SHP77 (cell line): ENCODE measurements around the gene TEX30.

ENCODE experiments used
- DNase-seq, 2 experiments: peaks; one replicate each; lab custom pipeline; 2025; lab: John Stamatoyannopoulos, UW

Gene TEX30

DNA sequence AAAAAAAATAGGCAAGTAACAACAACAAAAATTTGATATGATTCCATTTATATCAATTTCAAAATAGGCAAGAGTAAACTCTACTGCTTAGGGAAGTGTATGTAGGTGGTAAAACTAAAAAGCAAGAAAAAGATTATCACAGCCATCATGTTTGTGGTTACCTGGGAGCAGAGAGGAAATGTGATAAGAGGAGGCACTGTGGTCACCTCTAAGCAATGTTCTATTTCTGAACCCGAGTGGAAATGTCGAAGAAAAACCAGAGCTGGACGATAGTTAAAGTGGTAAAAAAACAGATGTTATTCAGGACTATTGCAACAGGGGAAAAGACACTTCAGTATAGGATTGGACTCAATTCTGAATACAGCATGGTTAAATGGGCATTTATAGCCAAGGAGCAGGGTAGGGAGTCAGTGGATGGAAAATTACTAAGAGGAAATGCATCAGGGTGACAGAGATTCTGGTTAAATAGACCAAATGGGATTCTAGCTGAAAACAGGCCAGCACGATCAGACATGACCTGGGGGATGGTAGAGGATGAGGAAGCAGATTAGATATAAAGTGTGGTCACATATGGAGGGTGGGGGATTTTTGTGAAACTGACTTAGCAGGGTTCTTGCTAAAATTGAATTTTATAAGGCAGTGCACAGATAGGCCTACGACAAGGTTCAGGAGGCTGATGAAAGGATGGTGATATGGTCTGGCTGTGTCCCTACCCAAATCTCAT lies 6.0 kb upstream of the TEX30 start:
- no peak for DNase-seq

DNA sequence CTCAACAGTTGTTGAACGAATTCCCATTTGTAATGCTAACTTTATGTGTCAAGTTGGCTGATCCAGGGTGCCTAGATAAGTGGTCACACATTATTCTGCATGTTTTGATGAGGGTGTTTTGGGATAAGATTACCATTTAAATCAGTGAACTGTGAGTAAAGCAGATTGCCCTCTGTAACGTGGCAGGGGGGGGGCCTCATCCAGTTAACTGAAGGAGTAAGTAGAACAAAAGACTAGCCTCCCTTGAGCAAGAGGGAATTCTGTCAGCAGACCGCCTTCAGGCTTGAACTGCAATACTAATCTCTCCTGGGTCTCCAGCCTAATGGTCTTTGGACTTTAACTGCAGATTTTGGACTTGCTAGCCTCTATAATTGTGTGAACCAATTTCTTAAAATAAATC lies 4.2 kb upstream of the TEX30 start:
- no peak for DNase-seq

DNA sequence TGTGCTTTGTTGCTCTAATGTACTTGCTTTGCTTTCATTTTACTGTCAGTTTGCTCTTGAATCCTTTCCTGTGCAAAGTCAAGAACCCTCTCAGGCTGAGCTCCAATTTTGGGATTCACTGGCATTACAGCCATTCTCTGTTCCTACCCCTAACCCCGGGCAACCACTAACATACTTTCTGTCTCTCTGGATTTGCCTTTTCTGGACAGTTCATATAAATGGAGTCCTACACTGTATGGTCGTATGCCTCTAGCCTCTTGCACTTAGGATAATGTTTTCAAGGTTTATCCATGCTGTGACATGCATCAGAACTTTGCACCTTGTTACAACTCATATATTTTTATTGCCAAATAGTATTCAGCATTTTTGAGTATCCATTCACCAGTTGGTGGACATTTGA lies 2.7 kb upstream of the TEX30 start:
- no peak for DNase-seq

DNA sequence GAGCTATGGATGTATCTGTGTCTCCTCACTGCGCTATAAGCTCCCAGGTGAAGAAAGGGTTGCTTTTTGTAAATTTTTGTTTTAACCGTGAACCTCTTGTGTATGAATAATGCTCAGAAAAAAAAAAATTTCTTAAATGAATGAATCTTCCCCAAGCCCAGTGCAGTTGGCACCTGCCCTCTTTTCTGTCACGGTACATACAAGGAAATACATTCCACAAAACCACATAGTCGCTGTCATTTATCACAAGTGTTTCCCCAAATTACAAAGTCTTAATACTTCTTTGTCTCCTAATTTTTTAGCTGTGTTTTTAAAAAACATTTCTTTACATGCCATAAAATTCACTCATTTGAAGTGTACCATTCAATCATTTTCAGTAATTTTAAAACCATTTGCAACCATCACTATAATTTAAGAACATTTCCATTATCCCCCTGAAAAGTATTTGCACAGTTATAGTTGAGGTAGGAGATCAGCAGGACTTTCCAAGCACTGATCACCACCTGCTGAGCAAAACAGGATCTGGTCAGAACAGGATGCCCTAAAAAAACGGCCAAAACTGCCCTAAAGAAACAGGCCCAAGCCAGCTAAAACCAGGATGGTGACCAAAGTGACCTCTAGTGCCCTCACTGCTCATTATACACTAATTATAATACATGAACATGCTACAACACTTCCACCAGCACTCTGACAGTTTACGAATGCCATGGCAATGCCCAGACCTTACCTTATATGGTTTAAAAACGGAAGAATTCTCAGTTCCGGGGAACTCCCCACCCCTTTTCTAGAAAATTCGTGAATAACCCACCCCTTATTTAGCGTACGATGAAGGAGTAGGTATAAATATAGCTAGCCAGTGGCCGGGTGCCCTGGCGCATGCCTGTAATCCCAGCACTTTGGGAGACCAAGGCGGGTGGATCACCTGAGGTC lies 1.3 kb upstream of the TEX30 start:
- no peak for DNase-seq

DNA sequence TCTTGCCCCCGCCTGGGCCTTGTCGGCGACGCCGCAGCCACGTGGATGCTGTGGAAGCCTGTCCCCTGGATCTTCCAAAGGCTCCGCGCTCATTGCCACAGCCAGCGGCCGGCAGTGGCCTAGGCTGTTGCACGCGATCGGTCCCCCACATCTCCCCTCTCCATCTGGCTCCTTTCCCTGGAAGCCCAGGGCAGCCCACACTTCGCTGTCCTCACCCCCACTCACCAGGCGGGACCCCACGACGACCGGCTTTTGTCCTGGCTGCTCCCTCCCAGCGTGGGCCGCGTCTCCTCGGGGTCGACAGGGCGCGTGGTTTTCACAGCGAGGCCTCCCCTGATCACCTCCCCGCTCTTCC lies 605 bp upstream of the TEX30 start:
- no peak for DNase-seq

DNA sequence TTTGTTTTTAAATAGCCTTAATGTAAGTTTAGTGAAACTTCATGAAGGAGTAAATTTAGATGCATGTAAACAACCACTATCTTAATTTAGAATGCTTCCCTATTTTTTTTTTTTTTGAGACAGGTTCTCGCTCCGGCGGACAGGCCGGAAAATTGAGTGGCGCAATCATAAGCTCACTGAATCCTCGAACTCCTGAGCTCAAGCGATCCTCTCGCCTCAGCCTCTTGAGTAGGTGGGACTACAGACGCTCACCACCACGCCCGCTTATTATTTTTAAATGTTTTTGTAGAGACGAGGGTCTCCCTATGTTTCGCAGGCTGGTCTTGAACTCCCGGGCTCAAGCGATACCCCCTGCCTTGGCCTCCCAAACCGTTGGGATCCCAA lies 1.6 kb downstream of the TEX30 start:
- no peak for DNase-seq

DNA sequence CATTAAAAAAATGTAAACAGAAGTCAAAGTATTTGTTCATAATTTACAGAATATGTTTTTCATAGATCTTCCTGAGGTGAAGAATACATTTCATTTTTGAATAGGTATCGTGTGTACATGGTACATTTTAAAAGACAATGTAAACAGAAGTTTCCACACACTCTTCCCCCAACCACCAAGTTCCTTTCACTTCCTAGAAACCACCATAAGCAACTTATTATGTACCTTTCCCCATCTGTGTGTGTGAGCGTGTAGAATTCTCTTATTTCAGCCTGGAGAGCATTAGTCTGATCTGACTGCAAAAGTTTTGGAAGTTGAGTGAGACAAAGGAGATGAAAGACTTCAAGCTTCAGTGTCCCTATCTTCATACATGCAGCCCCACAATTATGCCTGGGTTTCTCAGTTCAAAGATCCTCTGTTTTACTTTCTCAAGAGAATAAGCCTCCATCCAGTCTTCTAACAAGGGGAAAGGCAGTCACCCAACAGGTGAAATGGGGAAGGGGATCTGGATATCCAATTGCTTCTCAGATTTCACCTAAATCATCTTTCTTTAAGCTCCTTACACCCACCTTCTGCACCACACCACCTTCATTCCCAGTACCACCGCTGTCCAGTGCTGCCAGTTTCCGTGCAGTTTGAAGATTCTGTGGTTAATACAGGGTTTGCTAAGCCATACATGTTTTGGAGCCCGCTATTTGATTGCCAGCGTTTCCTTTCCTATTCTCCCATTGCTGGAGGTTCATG lies 2.1 kb downstream of the TEX30 start:
- no peak for DNase-seq

DNA sequence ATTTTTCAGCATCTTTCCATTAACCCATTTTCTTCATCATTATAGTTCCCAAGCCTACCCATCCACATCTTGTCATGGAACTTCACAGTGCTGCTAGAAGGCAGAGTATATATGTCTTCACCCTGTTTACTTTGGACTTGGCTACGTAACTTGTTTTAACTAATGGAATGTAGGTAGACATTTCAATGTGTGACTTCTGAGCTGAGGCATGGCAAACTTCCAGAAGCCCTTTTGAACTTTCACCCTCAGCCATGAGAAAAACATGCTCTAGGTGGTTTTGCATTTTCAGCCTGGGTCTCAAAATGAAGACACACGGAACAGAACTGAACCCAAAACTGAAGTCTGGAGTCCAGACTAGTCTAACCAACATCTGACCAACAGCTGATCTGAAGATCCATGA lies 3.2 kb downstream of the TEX30 start:
- DNase-seq, result no peak

DNA sequence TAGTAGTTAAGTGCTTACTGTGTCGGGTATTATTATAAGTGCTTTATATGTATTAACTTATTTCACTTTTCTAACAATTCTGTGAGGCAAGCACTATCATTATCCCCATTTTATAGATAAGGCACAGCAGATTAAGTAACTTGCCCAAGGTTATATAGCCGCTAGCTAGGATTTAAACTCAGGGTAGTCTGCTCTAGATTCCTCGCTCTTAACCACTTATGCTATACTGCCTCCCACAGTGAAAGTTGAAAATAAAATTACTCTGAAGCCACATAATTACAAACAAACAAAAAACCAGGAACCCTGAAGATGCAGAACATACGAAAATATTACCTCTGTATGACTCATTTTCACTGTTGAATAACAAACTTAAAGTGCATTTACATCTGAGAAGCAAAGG lies 3.9 kb downstream of the TEX30 start:
- DNase-seq, result no peak

DNA sequence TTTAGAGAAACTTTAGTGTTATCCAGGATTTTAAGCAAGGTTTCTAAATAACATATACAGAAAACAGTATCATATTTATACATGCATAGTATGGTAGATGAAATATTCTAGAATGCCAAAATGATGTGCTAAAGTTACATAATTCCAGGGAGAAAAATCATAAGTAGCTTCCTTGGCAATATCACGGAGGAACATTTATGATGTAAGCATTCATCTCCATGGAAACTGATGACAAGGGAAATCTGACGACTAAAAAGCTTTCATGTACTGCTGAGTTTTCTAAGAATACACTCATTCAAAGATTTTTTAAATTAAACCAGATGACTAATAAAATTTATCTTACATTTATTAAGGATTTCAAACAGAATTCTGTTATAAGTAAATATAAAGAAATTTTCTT lies 4.7 kb downstream of the TEX30 start:
- no peak for DNase-seq

DNA sequence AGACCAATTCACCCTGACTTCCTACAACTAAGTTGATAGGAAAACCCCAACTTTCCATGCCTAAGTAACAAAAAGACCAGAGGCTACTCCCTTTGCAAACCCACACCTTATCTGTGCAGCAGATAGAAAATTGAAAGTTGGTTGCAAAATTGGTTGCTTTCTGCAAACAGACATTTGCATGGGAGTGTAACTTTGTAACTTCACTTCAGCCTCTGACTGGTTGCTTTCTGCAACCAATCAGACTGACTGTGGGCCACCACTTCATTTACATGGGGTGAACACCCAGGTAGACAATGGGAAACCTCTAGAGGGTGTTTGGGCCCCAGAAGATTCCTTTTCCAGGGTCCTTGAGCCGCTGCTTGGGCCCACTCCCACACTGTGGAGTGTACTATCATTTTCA lies 9.8 kb downstream of the TEX30 start:
- DNase-seq, result no peak

DNA sequence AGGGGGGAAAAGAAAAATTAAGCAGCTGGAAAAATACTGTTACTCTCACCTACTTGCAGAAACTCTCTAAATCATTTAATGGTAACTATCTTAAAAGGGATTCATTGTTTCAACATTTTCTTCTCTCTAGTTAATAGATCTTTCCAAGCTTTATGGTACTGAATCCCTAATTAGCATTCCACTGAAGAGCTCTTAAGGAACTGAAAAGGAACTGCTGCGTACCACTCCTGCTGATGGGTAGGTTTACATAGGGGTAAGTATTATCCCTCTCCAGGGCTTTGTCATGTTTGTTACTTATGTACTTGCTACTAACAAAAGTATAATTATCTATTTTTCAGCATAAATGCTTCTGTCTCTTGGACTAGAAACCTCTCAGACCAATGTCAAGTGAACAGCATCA lies 12.5 kb downstream of the TEX30 start:
- no peak for DNase-seq

DNA sequence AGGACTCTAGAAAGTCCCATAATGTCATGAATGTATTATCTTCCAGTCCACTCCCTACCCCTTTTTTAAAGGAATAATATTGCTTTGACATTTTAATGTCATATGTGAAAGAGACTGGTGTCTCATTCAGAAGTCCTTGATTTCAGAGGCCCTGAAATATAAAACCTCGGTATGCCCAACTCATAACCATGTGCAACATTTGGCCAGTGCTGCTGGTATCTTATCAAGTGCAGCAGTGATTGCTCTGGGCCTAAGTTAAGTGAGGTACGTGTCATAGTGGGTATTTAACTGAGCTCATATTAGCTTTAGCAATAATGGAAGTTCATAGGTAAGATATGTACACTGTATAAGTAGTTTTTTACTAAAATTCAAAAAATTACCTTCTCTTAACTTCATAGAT lies 14.7 kb downstream of the TEX30 start:
- no peak for DNase-seq

DNA sequence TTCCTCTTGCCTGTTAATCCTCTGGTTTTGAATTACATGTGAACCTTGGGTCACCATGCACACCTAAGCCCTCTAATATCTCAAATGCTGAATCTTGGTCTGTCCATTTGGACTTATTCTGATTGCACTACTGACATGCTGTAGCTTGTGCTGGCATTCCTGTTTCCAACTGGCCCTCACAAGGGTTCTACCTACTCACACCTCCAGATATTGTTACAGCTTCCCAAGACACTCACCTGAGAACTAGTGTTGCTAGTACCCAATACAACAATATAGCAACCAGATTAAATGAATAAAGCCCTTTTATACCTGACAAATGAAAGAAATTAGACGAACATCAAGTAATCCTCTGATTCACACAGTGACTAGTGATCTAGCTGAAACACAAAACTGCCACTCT lies 16.6 kb downstream of the TEX30 start:
- DNase-seq, result no peak

DNA sequence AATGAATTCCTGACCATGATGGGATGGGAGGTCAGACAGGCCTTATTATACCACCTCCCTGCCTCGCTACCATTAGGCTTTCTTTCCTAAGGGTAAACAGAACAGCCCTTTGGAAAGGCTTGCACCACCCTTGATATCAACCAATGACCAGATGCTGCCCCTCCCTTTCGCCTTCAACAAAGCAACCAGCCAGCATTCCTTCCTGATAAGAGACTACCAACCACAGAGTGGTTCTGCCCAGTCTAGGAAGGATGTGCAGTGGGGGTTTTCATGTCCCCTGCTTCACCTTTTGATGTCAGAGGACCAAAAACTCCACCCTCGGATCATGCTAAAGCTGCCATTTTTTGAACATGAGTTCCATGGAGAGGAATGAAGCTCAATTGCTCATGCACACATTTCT lies 21.7 kb downstream of the TEX30 start:
- no peak for DNase-seq

DNA sequence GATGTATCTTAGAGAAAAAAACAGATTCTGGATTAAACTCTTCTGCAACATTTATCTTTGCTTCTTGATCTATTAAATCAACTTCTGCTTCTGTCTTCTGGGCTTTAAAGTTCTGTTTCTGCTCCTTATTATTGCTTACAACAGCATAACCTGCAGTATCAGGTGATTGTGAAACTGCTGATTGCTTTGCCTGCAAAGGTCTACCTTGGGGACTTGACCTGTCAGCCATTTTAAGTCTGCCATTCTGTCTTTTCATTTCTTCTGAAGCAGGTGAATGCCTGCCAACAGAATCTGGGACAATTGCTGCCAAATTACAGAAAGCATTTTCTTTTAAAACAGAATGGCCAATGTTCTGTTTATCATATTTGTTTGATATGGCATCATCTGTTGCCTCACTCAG lies 31.1 kb downstream of the TEX30 start:
- no peak for DNase-seq

DNA sequence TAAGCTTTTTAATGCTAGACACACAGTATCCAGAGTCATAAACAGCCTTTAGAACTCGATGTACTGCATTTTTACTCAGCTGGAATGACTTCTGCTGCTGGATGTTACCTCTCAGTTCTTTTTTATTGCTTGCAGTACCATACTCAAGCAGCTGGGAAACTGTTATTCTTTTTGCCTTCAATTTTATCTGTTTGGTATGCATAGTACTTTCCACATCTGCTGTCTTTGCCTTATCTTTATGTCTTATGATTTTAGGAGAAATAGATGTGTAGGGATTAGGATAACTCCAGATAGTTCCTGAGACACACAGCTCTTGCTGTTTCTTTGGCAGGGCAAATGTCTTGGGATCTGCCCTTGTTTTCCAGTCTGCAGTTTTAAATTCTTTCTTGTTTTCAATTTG lies 31.5 kb downstream of the TEX30 start:
- no peak for DNase-seq

DNA sequence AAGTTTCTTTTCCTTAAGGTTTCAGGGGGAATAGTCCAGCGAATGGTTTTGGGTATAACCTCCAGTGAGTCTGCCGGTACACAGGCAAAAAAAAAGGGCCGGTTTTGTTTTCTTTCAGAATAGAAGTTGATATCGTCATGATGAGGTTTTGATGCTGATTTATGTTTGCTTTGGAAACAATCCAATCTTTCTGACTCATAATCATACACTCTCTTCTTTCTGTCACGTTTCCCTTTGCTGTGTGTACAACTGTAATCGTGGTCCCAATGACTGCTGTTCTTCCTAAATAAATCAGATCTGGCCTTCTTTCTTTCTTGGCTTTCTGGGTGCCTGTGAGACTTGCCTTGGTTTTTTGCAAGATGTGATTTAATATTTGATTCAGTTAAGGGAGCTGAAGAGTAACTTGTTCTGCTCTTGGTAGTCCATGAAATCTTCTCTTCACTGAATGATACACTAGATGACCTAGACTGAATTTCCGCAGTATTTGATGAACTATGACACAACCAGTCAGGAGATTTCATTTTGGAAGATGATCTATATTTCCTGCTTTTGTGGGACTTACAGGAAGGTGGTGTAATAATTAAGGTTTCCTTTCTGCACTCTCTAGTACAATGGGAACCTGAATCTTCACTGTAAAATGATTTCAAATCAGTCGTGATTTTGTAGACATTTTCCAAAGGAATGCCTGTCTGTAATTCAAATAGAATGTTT lies 43.9 kb downstream of the TEX30 start:
- DNase-seq, result peak; percentile 48 to 67

DNA sequence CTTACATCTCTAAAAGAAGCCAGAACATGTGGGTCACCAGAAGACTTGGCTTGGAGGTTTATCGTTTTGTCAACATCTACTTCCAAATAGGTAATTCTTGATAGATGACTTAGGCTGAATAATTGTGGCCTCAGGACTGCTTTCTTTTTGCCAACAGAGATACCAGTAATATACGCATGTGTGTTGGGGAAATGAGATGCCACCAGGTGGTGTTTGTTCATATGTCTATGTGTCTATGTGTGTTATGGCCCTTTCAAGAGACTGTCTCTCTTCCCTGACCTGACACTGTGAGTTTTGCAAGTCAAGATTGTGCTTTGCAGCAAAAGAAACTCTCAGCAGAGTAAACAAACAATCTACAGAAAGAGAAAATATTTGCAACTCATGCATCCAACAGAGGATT lies 47.2 kb downstream of the TEX30 start:
- DNase-seq, result peak; percentile 35 to 40

DNA sequence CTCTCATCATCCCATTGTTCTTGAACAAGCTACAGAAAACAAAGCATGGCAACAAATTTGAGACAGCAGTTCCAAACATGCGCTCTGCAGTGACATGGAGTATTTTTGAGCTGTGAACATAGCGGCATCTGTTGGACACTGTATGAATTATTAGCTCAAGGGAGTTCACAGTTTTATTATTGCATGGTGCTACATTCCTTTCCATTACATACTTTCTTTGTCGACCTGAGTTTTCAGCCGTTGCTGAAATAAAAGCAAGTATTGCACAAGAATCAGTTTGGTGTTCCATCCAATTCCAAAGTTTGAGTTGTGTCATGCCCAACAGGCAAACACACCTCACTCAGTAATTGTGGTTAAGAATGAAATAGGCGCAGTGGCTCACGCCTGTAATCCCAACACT lies 48.7 kb downstream of the TEX30 start:
- DNase-seq, result peak; percentile 32 to 35

DNA sequence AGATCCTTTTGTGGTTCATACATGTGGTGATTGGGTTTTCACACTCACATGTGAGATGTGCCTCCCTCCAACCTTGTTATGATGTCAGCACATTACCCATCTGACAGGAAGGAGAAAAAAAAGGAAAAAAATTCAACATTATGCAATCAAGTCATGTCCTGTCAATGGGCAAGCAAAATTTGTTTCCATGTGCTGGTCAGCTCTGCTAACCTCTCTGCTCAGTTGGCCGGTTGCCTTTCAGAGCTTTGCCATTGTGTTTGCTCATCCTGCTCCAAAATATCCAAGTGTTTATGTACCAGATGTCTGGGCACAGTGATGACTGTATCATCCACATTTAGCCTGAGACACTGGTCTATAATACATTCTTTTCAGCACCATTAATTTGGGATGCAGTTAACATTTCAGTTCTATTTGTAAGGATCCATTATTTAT lies 51.8 kb downstream of the TEX30 start:
- DNase-seq, result no peak

DNA sequence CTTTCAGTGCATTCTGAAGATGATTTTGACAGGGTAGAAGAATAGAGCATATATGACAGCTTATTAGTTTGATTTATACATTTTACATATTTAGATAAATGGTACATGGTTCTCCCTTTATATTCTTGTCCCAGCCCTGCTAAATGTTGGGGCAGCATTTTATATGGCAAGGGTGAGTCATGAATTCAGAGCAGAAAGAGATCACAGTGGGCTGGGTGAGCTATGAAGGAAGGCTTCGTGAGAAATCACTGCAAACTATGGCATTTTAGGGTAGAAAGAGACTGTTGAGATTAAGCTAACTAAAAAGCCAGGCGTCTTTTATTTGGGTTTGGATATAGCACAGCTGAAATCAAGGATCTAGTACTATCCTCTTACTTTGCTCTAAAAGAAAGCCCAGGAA lies 54.8 kb downstream of the TEX30 start:
- no peak for DNase-seq
